Prostate gland (tissue), 2 donors: ENCODE results near the gene NDEL1.

ENCODE experiments used
- POLR2A ChIP-seq: fragments of 450-650 bp; IDR thresholded peaks from one replicate; pipeline ENCODE4 v1.6.1; 2016; ENCODE audit warnings: antibody characterized with exemption, mild to moderate bottlenecking
- POLR2AphosphoS5 ChIP-seq: sonication (generic); formaldehyde crosslinking; IDR thresholded peaks from one replicate; pipeline ENCODE4 v1.6.1; 2017; ENCODE audit warnings: antibody characterized with exemption
- TF ChIP-seq, protein P1 (sequence below), 4 experiments: fragments of 200-600 bp in 2 of 4; fragments of 450-650 bp in 2 of 4; sonication (generic) in 2 of 4; IDR thresholded peaks; 1 replicate in 3 of 4; 2 replicates in 1 of 4; pipeline ENCODE4 v1.5.1; 2016 to 2019; ENCODE audit warnings: antibody characterized with exemption in 4 of 4, mild to moderate bottlenecking in 2 of 4, moderate library complexity in 2 of 4

DNA sequence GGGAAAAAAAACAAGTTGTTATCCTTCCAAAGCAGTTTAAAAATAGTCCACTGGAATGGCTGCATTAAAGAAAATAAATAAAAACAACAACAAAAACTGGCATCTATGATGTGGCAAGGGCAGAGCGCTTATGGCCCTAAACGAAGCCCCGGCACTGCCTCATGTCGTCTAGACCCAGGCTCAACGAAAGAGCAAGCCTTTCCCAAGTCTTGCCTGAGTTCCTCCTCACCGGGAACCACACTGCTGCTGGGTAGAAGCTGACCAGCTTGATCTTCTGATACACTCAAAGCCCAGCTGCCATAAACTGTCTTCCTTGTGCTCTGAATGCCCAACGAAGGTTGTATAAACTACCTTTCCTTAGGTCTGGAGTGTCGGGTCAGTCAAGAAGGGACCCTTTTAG is 37.0 kb downstream of the NDEL1 start:
- TF ChIP-seq, protein P1, sequence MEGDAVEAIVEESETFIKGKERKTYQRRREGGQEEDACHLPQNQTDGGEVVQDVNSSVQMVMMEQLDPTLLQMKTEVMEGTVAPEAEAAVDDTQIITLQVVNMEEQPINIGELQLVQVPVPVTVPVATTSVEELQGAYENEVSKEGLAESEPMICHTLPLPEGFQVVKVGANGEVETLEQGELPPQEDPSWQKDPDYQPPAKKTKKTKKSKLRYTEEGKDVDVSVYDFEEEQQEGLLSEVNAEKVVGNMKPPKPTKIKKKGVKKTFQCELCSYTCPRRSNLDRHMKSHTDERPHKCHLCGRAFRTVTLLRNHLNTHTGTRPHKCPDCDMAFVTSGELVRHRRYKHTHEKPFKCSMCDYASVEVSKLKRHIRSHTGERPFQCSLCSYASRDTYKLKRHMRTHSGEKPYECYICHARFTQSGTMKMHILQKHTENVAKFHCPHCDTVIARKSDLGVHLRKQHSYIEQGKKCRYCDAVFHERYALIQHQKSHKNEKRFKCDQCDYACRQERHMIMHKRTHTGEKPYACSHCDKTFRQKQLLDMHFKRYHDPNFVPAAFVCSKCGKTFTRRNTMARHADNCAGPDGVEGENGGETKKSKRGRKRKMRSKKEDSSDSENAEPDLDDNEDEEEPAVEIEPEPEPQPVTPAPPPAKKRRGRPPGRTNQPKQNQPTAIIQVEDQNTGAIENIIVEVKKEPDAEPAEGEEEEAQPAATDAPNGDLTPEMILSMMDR (IDR thresholded peaks at IDR 0.05) = no peak
- TF ChIP-seq POLR2A (no peak), POLR2AphosphoS5 (no peak)
